ENCODE measurements around the gene STAT1.

The STAT1 gene

DNA sequence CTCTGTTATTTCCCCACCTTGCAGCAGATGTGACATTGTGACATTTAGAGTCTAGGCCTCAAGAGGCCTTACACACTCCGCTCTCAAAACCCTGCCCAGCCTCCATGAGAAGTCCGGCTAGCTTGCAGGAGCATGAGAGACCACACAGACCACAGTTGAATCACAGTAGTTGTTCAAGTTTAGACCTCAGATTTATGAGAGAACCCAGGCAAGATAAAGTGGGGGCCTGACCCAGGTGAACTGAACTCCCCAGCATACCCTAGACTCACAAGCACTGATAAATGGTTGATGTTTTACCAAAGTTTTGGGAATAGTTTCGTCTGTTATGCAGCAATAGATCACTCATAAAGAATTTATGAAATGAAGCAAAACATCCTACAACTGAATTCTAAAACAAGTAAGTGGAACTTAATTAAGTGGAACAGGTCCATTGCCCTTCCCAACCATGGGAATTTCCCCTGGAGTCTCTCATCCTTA lies 4.7 kb upstream of the STAT1 start:
- Mint-ChIP-seq H3K9me3 (peaks cover 12 to 16% of the 10 kb centered on the region in 2 donors), H3K4me3 (peak overlapping the region; percentile 59 to 68), H3K27ac (peak overlapping the region; percentile 27 to 97), H3K27me3 (no peaks in the 10 kb centered on the region), H3K4me1 (peaks cover 18% of the 10 kb centered on the region)
- ATAC-seq (no peak), DNase-seq (peak; percentile 52 to 54)

DNA sequence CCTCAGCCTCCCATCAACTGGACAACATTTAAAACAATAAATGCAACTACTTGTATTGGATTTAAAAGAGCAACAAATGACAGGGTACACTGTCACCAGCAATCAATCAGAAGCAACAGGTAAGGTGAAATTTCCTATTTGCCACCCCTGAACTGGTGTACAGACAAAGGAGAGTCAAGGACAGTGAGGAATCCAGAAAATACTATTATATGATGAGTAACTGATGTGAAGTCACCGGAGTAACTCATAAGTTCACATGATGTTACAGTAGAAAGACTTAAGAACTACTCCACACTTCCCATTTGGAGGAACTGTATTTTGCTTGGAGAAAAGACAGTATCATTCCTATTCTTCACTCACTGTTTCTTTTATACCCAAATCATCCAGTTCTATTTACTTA lies 4.1 kb upstream of the STAT1 start:
- ATAC-seq: no peak
- H3K9me3 Mint-ChIP-seq: peaks cover 12 to 16% of the 10 kb centered on the region in 2 donors
- H3K27me3 Mint-ChIP-seq: no peaks in the 10 kb centered on the region
- H3K4me1 Mint-ChIP-seq: peaks cover 18% of the 10 kb centered on the region
- peak overlapping the region in 1 of 2 donors; percentile 54 for H3K27ac Mint-ChIP-seq
- no peak overlapping the region for H3K4me3 Mint-ChIP-seq
- no peak for DNase-seq

DNA sequence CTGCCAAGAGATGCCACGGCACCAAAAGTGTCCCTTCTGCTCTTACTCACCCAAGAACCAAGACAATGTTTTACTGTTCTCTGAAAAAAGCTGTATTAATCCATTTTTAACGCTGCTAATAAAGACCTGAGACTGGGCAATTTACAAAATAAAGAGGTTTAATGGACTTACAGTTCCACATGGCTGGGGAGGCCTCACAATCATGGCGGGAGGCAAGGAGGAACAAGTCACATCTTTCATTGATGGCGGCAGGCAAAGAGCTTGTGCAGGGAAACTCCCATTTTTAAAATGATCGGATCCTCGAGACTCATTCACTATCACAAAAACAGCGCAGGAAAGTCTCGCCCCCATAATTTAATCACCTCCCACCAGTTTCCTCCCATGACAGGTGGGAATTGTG lies 1.9 kb upstream of the STAT1 start:
- no peak overlapping the region for H3K4me3 Mint-ChIP-seq
- DNase-seq (no peak), ATAC-seq (no peak)
- peaks cover 12 to 16% of the 10 kb centered on the region in 2 donors for H3K9me3 Mint-ChIP-seq
- no peak overlapping the region for H3K27ac Mint-ChIP-seq
- no peaks in the 10 kb centered on the region for H3K27me3 Mint-ChIP-seq
- H3K4me1 Mint-ChIP-seq: peaks cover 25% of the 10 kb centered on the region

DNA sequence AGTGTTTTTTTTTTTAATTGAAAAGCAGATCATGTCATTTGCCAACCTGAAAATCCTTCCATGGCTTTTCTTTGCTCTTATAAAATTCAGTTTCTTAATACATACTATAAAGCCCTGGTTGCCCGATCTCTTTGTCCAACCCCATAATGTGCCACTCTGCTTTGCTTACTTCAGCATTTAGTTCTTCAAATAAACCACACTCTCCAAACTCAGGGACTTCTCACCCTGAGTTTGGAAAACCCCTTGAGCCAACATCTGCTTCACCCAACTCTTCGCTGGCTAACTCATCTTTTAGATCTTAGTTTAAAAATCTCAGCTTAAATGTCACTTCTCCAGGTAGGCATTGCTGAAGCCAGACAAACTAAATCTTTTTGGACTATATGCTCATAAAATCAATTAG lies 1.3 kb upstream of the STAT1 start:
- peaks cover 27% of the 10 kb centered on the region for H3K4me1 Mint-ChIP-seq
- no peak for DNase-seq

DNA sequence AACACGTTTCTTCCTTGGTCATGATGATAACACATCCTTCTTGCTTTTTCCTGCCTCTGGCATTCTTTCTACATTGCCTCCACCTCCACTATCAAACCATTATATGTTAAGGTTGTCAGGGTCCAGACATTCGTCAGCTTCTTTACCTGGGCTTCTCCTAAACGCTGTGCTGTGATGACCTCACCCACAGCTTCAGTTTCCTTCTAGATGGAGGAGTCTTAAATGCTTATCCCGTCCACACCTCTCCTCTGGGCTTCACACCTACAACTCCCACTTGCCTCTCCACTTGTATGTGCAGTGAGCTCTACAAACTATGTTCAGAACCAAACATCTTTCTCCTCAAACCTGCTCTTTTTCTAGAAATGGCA lies 666 bp upstream of the STAT1 start:
- H3K27me3 Mint-ChIP-seq: no peaks in the 10 kb centered on the region
- H3K9me3 Mint-ChIP-seq: peaks cover 12 to 16% of the 10 kb centered on the region in 2 donors
- H3K27ac Mint-ChIP-seq: no peak overlapping the region
- ATAC-seq (peak; percentile 24), DNase-seq (no peak)
- peaks cover 33% of the 10 kb centered on the region for H3K4me1 Mint-ChIP-seq
- no peak overlapping the region for H3K4me3 Mint-ChIP-seq

More for the DNA sequence above, 1.3 kb upstream of the STAT1 start:
- peaks cover 12 to 16% of the 10 kb centered on the region in 2 donors for H3K9me3 Mint-ChIP-seq
- no peak overlapping the region for H3K4me3 Mint-ChIP-seq
- H3K27ac Mint-ChIP-seq: no peak overlapping the region
- no peaks in the 10 kb centered on the region for H3K27me3 Mint-ChIP-seq
- no peak for ATAC-seq

DNA sequence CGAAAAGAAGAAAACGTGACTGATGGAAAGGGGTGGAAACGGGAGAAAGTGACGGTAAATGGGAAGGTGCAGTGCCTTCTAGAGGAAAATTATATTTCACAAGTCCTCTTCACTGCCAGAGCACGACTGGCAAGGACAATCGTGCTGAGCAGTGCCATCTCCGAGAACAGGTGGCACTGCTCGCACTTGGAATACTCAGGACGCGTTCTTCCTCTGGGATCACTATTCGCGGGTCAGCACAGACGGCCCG lies 364 bp downstream of the STAT1 start:
- no peak for DNase-seq
- Mint-ChIP-seq H3K27me3 (no peaks in the 10 kb centered on the region), H3K27ac (no peak overlapping the region), H3K4me3 (no peak overlapping the region), H3K9me3 (peaks cover 12 to 16% of the 10 kb centered on the region in 2 donors), H3K4me1 (peaks cover 31% of the 10 kb centered on the region)
- ATAC-seq: no peak

DNA sequence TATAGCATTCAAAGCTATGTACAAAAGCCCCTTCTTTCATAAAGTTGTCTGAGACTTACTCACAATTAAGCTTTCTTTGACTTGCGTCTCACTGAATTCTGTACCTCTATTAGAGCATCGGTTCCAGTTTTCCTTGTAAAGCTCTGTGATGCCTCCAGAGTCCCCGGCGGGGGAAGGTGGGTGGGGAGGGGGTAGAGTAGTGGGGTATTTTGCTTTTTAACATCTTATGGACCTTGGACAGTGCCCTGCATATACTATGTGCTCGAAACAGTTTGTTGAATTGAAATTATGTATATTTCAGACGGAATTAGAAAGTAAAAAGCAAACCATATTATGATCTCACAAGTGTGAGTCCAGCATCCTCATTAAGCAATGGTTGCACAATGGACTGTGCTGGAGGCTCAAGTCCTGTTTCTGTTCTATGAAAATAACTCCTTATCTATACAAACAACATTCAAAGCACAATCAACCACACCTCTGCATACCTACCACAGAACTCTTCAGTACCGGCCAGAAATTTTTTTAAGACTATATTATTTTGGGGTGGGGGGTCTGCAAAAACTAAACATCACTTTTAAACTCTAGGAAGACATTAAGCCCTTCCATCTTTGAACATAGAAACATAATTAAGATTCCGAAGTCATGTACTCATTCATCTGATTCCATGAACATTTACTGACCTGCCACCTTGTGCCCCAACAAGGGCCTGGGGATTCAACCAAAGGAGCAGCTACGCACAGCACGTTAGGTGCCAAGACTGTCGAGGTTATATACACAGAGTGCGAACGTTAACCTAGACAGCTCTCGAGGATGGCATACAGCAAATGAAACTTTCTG lies 908 bp downstream of the STAT1 start:
- Mint-ChIP-seq H3K9me3 (peaks cover 12 to 16% of the 10 kb centered on the region in 2 donors), H3K27ac (no peak overlapping the region), H3K4me3 (no peak overlapping the region), H3K27me3 (no peaks in the 10 kb centered on the region), H3K4me1 (peaks cover 31% of the 10 kb centered on the region)
- no peak for ATAC-seq
- DNase-seq: no peak

DNA sequence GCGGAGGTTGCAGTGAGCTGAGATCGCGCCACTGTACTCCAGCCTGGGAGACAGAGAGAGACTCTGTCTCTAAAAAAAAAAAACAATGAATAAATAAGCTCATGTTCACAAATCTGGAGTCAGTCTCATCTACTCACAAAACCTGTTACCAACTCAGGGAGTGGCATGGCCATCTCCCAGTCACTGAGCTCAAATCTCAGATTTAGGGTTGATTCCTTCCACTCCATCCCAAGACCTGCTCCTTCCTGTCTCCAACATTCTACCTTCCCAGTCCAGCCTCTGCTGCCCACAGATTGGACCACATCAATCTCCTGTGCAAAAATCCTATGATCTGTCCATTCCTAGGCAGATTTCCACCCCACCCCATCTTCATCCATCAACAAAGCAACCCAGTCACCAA lies 1.6 kb downstream of the STAT1 start:
- Mint-ChIP-seq H3K4me1 (peaks cover 30% of the 10 kb centered on the region), H3K9me3 (peaks cover 12 to 16% of the 10 kb centered on the region in 2 donors), H3K4me3 (no peak overlapping the region), H3K27ac (no peak overlapping the region), H3K27me3 (no peaks in the 10 kb centered on the region)
- ATAC-seq (no peak), DNase-seq (no peak)

DNA sequence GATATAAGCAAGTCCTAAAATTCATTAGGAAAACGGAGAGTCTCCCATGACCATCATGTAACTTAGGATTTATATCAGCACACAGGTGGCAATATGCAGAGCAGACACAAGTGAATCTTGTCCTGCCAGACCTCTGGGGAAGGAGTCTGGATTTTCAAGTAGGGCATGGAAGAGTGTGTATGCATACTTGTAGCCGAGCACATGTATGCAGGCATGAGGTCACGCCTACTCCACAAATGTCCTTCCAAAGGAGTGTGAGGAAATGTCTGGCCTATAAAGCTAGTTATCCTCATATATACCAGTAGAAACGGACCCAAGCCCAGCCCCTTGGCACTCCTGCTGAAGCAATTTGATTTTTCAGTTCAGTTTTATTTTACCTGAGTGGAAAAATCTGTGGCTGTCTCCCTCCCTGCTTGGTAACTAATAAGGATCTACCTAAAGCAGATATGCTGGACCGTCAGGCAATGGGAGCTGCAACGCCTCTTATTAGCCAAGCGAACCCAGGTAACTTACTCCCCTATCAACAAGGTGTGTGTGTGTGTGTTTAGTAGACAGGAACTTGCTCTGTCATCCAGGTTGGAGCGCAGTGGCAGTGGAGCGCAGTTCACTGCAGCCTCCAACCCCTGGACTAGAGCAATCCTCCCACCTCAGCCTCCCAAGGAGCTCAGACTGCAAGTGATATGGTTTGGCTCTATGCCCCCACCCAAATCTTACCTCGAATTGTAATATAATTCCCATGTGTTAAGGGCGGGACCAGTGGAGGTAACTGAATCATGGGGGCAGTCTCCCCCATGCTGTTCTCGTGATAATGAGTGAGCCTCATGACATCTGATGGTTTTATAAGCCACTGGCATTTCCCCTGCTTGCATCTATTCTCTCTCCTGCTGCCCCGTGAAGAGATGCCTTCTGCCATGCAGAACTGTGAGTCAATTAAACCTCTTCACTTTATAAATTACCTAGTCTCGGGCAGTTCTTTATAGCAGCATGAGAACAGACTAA lies 2.8 kb downstream of the STAT1 start:
- H3K4me1 Mint-ChIP-seq: peaks cover 41% of the 10 kb centered on the region
- peak overlapping the region in 1 of 2 donors; percentile 43 for H3K27ac Mint-ChIP-seq
- H3K27me3 Mint-ChIP-seq: no peaks in the 10 kb centered on the region
- peak in 1 of 2 donors; percentile 22 for DNase-seq
- peaks cover 13 to 17% of the 10 kb centered on the region in 2 donors for H3K9me3 Mint-ChIP-seq
- ATAC-seq: no peak
- no peak overlapping the region for H3K4me3 Mint-ChIP-seq

DNA sequence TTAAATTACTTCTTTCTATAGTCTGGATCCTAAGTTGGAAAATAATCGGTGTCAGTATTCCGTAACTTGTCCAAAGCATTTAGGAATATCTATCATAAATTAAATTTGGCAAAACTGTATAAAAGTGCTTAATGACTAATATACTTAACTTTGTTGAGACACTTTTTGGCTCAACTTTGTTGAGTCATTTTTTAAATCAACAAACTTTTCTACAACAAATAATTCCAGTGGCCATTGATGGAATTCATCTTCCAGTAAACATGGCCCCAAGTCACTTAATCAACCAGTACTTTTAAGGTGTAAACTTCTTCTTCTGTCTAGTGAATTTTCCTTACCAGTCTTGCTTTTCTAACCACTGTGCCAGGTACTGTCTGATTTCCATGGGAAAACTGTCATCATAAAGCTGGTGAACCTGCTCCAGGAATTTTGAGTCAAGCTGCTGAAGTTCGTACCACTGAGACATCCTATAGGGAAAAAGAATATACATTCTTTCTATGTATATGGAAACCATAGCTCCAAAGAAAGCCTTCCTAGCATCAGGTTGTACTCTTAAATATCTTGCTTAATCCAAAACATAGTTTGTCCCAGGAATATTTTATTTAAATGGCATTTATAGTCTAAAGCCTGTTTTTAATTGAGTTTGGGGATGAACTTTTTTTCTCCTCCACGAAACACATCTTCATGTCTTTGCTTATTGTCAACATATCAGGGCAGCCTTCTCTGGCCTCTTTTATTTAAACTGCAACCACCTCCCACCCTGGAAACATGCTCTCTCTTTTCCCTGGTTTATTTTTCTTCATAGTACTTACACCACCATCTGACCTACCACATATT lies 4.2 kb downstream of the STAT1 start:
- ATAC-seq (no peak), DNase-seq (no peak)
- peaks cover 14 to 16% of the 10 kb centered on the region in 2 donors for H3K9me3 Mint-ChIP-seq
- H3K27me3 Mint-ChIP-seq: no peaks in the 10 kb centered on the region
- H3K4me1 Mint-ChIP-seq: peaks cover 54% of the 10 kb centered on the region
- H3K27ac Mint-ChIP-seq: peak overlapping the region; percentile 34 to 49
- peak overlapping the region; percentile 66 to 77 for H3K4me3 Mint-ChIP-seq

DNA sequence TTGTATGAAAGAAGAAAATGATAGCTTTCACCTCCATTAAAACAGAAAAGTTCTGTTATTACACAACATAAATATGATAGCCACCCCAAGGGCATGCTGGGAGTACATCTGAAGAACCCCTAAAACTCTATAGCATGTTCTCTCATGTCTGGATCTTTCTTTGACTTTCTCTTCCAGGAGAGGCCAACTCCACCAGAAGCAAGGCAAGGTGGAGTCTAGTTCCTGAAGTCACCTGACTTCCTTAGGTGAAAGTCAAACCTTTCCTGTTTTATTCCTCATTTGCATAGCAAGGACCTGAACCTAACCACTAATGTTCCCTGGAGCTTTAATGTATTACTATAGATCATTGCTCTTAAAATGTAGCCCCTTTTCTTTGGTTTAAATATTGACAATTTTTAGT lies 5.7 kb downstream of the STAT1 start:
- Mint-ChIP-seq H3K27ac (no peak overlapping the region), H3K4me3 (peak overlapping the region; percentile 13 to 49), H3K9me3 (peaks cover 28% of the 10 kb centered on the region in 2 donors), H3K27me3 (no peaks in the 10 kb centered on the region), H3K4me1 (peaks cover 66% of the 10 kb centered on the region)
- ATAC-seq (no peak), DNase-seq (no peak)

DNA sequence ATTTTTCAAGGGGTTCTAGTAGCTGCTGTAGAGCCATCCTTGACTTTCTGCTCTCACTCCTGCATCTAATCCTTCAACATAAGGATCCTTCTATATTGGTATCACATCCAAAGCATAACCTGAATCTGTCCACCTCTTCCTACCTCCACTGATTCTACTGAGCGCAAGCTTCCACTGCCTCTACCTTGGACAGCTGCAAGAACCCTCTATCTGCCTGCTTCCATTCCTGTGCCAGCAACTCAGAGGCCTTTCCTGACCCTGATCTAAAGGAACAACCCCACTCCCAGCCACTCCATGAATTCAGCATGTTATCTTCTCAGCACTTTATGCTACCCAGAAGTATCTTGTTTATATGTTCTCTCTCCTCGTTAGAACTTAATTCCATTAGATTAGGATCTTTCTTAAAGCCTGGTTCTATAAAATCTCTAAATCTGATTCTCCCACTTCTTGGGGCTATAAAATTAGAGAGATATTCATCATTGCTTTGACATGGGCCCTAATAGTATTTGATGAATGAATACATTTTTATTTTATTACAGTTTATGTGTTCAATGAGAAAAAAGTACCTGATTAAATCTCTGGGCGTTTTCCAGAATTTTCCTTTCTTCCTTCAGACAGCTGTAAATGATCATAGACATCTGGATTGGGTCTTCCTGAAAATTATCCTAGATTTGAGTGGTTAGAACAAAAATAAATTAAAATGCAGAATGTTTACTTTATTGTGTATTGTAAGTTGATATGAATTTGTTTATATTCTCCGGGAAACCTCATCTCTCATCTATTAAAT lies 6.8 kb downstream of the STAT1 start:
- Mint-ChIP-seq H3K9me3 (peaks cover 30 to 32% of the 10 kb centered on the region in 2 donors), H3K4me3 (peak overlapping the region; percentile 13 to 61)

DNA sequence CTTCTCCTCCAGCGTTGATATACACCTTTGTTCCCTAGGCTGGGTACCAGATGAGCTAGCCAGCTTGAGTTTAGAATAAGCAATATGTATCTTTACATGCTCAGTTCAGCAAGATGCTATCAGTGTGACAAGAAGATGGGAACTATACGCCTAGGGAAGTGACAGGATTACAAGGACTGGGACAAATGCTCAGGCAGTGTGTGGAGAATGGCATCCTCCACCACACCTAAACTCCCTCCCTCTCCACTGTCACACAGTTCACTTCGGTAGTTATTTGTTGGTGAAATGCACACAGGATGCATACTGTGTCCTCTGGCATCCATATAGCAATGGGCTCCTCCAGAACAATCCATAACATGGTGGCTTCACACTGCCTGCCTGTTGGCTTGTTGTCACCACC lies 7.7 kb downstream of the STAT1 start:
- ATAC-seq (no peak), DNase-seq (no peak)
- H3K27ac Mint-ChIP-seq: no peak overlapping the region
- peaks cover 30 to 32% of the 10 kb centered on the region in 2 donors for H3K9me3 Mint-ChIP-seq
- no peak overlapping the region for H3K4me3 Mint-ChIP-seq
- peaks cover 79% of the 10 kb centered on the region for H3K4me1 Mint-ChIP-seq
- H3K27me3 Mint-ChIP-seq: no peaks in the 10 kb centered on the region

More for the DNA sequence above, 6.8 kb downstream of the STAT1 start:
- H3K27ac Mint-ChIP-seq: peak overlapping the region in 1 of 2 donors; percentile 73
- H3K27me3 Mint-ChIP-seq: no peaks in the 10 kb centered on the region
- ATAC-seq: no peak
- no peak for DNase-seq
- peaks cover 73% of the 10 kb centered on the region for H3K4me1 Mint-ChIP-seq
